Astrocyte of the spinal cord (primary cell): Measurements from ENCODE around the gene TMPRSS13.

ENCODE experiments used
- DNase-seq: peaks from one replicate; pipeline ENCODE4 v3.0.0; 2011; ENCODE audit warnings: low read depth, low spot score
- H3K4me3 ChIP-seq: 2 replicates; pipeline ENCODE4 v1.5.1; 2011; ENCODE audit warnings: low read depth, mild to moderate bottlenecking, low read length, moderate library complexity
- CTCF ChIP-seq: IDR thresholded peaks from 2 replicates; pipeline ENCODE4 v1.5.1; 2012; ENCODE audit warnings: low read depth, mild to moderate bottlenecking, low read length, inconsistent platforms
- in situ Hi-C: cut with HindIII; loops from 2 replicates; pipeline ENCODE4 v1.10.0; 2017; ENCODE audit warnings: low sequenced_read_pairs

TMPRSS13 gene

GRCh38 chr11:117944554-117944953 lies 15.4 kb upstream of the TMPRSS13 start:
- in situ Hi-C loops = no loop called here
- TF ChIP-seq CTCF = no peak
- no peak for DNase-seq
- no peak overlapping the region for H3K4me3 ChIP-seq

GRCh38 chr11:117941976-117942654 lies 12.9 kb upstream of the TMPRSS13 start:
- no peak overlapping the region for H3K4me3 ChIP-seq
- in situ Hi-C loops = no loop called here
- TF ChIP-seq CTCF = no peak
- DNase-seq = no peak

DNA sequence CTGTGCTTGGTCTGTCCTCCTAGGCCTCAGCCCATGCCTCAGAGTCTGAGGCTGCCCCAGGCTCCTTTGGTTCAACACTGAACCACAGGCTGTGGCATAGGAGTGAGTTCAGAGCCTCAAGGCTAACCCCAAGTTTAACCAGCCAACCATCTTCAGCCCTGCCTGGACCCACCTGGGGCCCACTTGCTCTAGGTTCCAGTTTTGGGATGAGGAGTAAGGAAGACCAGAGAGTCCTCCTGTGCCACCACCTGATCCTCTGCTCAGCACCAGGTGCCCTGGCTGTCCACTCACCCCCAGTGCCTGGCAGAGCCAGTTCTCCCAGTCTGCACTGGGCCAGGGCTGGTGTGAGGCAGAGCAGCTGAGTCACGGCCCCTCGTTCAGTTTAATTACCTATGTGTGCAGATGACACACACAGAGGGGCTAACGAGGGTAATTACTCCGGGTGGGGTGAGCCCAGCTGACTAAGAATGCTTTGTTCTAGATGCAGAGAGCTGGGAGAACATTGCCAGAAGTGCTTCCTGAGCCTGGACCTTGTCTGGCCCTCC lies 12.0 kb upstream of the TMPRSS13 start:
- no peak for TF ChIP-seq CTCF
- no peak for DNase-seq
- in situ Hi-C loops = no loop called here
- H3K4me3 ChIP-seq = no peak overlapping the region

GRCh38 chr11:117940736-117941135 lies 11.5 kb upstream of the TMPRSS13 start:
- no peak overlapping the region for H3K4me3 ChIP-seq
- in situ Hi-C loops = no loop called here
- DNase-seq = no peak
- no peak for TF ChIP-seq CTCF

- no peak overlapping the region for H3K4me3 ChIP-seq
- no peak for DNase-seq
- in situ Hi-C loops = no loop called here
- no peak for TF ChIP-seq CTCF
Observed at GRCh38 chr11:117936973-117937372, 7.8 kb upstream of the TMPRSS13 start.

DNA sequence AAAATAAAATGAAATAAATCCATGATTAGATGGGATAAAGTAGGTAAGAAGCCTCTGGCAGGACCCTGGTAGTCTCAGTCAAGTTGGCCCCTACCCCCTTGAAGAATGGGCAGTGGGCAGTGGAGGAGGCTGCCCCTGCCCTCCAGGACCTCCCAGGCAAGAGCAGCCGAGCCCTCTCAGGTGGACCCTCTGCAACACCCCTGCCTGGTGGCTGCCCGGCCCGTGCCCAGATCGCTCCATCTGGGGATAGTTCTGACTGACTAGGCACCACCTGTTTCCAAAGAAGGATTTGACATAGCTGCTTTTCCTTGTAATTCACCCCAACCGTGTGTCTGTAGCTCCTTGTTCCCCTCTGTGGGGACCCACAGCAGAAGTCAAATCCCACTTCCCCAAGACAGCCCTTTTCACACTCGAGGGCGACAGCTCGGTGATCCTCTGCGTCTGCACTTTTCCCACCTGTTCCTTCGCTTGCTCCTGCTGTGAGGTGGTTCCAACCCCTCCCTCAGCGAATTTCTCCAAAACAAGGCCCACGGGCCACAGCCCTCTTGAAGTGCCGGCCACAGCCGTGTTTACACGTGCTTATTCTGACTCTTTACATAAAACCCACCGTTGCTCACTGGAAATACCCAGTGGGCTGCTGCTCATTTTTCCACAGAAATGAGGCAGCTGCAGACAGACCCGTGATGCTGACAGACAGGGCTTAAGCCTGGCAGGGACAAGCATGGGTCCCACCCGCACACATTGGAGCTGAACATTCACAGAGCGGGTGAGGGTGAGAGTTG lies 5.5 kb upstream of the TMPRSS13 start:
- H3K4me3 ChIP-seq = no peak overlapping the region
- in situ Hi-C loops = no loop called here
- TF ChIP-seq CTCF = no peak
- no peak for DNase-seq
